ENCODE measurements around the gene CHERP.

DNA sequence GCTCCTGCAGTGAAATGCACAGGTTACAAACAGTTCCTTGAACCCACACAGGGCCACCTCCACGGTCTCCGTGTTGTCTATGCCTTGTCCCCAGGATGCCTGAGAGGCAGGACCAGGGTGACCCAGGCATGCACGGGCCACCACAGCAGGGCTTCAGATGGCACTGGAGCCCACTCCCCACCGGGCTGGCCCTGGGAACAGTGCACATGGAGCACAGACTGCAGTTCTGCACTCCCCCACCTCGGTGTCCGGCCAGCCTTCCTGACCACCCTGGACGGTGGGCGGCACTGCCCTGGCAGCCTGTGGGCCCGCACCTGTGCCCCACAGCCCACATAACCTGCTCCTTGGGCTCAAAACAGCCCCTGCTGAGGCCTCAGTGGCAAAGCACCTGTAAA lies 44.2 kb upstream of the CHERP start:
- TF ChIP-seq, protein P1, sequence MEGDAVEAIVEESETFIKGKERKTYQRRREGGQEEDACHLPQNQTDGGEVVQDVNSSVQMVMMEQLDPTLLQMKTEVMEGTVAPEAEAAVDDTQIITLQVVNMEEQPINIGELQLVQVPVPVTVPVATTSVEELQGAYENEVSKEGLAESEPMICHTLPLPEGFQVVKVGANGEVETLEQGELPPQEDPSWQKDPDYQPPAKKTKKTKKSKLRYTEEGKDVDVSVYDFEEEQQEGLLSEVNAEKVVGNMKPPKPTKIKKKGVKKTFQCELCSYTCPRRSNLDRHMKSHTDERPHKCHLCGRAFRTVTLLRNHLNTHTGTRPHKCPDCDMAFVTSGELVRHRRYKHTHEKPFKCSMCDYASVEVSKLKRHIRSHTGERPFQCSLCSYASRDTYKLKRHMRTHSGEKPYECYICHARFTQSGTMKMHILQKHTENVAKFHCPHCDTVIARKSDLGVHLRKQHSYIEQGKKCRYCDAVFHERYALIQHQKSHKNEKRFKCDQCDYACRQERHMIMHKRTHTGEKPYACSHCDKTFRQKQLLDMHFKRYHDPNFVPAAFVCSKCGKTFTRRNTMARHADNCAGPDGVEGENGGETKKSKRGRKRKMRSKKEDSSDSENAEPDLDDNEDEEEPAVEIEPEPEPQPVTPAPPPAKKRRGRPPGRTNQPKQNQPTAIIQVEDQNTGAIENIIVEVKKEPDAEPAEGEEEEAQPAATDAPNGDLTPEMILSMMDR (conservative IDR thresholded peaks at IDR 0.05; ENCODE audit: low read depth, low read length): no peak
- TF ChIP-seq POLR2A (IDR thresholded peaks at IDR 0.05; ENCODE audit: low read depth, low read length): no peak
- TF ChIP-seq RCOR1 (IDR thresholded peaks at IDR 0.05; ENCODE audit: insufficient replicate concordance, low read length): no peak
- TF ChIP-seq BHLHE40 (IDR thresholded peaks at IDR 0.05; ENCODE audit: low read depth, low read length): no peak
- no peak for TF ChIP-seq ELK1 (IDR thresholded peaks at IDR 0.05; ENCODE audit: borderline replicate concordance, low read depth, low read length)
